ENCODE results near the gene IZUMO1R. TPM values are rescaled to one million over a fixed set of nuclear protein-coding genes. Genes with fewer than 3 reads are reported as not detected.

The IZUMO1R gene
- total RNA-seq (2022; extraction: Qiagen RNA extraction) = not detected in 5 replicates

DNA sequence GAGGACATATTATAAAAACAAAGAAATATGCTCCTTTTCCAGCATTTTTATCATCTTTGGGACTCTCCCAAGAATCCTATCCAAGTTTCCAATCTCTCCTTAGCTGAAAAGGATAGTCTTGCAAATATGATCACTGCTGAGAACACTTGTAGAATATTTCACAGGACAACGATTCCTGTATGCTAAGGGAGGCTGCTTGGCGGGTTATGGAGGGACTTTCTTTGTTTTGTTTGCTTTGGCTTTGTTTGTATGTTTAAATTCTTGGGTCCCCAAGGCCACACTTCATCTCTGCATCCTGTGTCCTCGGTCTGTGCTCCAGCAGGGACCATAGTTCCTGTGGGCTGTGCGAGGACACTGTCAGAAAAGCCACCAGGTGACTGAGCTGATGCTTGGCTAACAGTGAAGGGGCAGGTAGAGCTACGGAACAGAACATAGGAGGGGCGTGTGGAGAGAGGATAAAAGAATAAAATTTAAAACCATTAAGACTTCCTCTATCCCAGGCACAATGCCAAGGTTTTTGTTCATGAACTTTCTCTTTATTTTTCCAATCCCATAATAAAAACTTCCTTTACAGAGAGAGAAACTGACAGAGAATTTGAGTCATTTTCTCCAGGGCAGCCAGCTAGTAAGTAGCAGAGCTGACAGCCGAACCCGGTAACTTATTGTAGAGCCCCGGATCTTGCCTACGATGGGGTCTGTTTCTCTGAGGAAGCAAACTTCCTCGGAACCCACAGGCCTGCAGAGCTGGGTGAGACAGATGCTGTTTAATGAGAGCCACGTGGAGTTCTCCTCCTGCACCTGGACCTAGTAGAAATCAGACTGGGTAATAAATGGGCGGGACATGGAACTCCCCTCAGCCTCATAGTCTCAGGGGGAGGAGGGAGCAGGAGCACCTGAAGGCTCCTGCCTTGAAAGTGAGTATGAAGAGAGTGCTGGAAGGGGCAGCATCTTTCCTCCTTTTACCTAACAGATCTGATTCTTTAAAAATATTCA is at the start of gene IZUMO1R:
Gene IZUMO1R (plus strand): TSS at position 615 of the 993 bp plus-strand sequence. CDS start 1,057 bp downstream, outside the sequence.

Other genes starting within 250 kb of the IZUMO1R start
- 22.3 to 29.4 TPM (median 27.2 TPM) in 5 replicates for gene PANX1, start 175.7 kb upstream of the IZUMO1R start, total RNA-seq (2022; extraction: Qiagen RNA extraction)
- gene GPR83, start 96.8 kb downstream of the IZUMO1R start, total RNA-seq (2022; extraction: Qiagen RNA extraction) = 0.05 to 0.07 TPM (median 0.06 TPM) in 5 replicates
- gene MRE11, start 189.3 kb downstream of the IZUMO1R start, total RNA-seq (2022; extraction: Qiagen RNA extraction) = 12.1 to 15.9 TPM (median 14.6 TPM) in 5 replicates
- 5.8 to 6.7 TPM (median 6.0 TPM) in 5 replicates for gene ANKRD49, start 189.4 kb downstream of the IZUMO1R start, total RNA-seq (2022; extraction: Qiagen RNA extraction)
- gene C11orf97, start 207.9 kb downstream of the IZUMO1R start, total RNA-seq (2022; extraction: Qiagen RNA extraction) = not detected in 5 replicates
- gene FUT4, start 239.3 kb downstream of the IZUMO1R start, total RNA-seq (2022; extraction: Qiagen RNA extraction) = 2.0 to 2.9 TPM (median 2.5 TPM) in 5 replicates

All from A549 treated with Mapracorat at 1 μM for 4 hours (cell line).